Measurements from ENCODE around the gene PEX14.

DNA sequence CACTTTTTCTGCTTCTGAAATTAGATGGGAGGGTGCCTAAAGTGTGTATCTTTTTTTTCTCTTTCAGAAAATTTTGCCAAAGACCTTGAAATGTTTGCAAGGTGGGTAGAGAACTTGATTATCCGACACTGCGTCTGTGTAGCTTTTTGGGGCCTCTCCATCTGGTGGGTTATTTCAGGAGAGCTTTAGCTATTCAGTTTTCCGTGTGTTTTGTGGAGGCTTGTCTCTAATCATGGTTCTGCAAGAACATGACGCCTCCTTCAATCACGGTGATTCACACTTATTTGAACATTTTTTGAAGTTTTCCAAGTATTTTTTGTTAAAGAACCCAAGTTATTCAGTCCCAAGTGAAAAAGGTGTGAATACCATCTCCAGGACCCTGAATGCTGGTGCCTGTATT is 40.2 kb upstream of the PEX14 start:
- TF ChIP-seq, protein P1, sequence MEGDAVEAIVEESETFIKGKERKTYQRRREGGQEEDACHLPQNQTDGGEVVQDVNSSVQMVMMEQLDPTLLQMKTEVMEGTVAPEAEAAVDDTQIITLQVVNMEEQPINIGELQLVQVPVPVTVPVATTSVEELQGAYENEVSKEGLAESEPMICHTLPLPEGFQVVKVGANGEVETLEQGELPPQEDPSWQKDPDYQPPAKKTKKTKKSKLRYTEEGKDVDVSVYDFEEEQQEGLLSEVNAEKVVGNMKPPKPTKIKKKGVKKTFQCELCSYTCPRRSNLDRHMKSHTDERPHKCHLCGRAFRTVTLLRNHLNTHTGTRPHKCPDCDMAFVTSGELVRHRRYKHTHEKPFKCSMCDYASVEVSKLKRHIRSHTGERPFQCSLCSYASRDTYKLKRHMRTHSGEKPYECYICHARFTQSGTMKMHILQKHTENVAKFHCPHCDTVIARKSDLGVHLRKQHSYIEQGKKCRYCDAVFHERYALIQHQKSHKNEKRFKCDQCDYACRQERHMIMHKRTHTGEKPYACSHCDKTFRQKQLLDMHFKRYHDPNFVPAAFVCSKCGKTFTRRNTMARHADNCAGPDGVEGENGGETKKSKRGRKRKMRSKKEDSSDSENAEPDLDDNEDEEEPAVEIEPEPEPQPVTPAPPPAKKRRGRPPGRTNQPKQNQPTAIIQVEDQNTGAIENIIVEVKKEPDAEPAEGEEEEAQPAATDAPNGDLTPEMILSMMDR (IDR thresholded peaks at IDR 0.05): no peak
- TF ChIP-seq POLR2A (IDR thresholded peaks at IDR 0.05): no peak

Data from heart left ventricle (tissue), 13 donors.